ENCODE results near the gene DENND1B.

DENND1B gene

GRCh38 chr1:197685785-197686184 lies 89.5 kb downstream of the DENND1B start:
- DNase-seq (ENCODE audit: low spot score), result no peak

GRCh38 chr1:197683895-197684553 lies 91.3 kb downstream of the DENND1B start:
- no peak for DNase-seq (ENCODE audit: low spot score)

GRCh38 chr1:197683280-197683679 lies 92.0 kb downstream of the DENND1B start:
- no peak for DNase-seq (ENCODE audit: low spot score)

- DNase-seq (ENCODE audit: low spot score), result no peak
Observed at GRCh38 chr1:197680311-197680710, 95.0 kb downstream of the DENND1B start.

- DNase-seq (ENCODE audit: low spot score), result no peak
Observed at GRCh38 chr1:197677752-197678295, 97.5 kb downstream of the DENND1B start.

- DNase-seq (ENCODE audit: low spot score), result no peak
Observed at GRCh38 chr1:197677313-197677712, 98.0 kb downstream of the DENND1B start.

GRCh38 chr1:197675583-197676208 lies 99.6 kb downstream of the DENND1B start:
- DNase-seq (ENCODE audit: low spot score), result no peak

GRCh38 chr1:197674286-197674685 lies 101.0 kb downstream of the DENND1B start:
- no peak for DNase-seq (ENCODE audit: low spot score)

- no peak for DNase-seq (ENCODE audit: low spot score)
Observed at GRCh38 chr1:197673292-197673691, 102.0 kb downstream of the DENND1B start.

GRCh38 chr1:197672347-197672746 lies 102.9 kb downstream of the DENND1B start:
- no peak for DNase-seq (ENCODE audit: low spot score)

- DNase-seq (ENCODE audit: low spot score), result no peak
Observed at GRCh38 chr1:197671920-197672319, 103.4 kb downstream of the DENND1B start.

GRCh38 chr1:197671140-197671539 lies 104.1 kb downstream of the DENND1B start:
- DNase-seq (ENCODE audit: low spot score), result no peak

- no peak for DNase-seq (ENCODE audit: low spot score)
Observed at GRCh38 chr1:197666769-197667285, 108.5 kb downstream of the DENND1B start.

GRCh38 chr1:197664391-197664790 lies 110.9 kb downstream of the DENND1B start:
- DNase-seq (ENCODE audit: low spot score), result no peak

GRCh38 chr1:197663162-197663953 lies 111.9 kb downstream of the DENND1B start:
- DNase-seq (ENCODE audit: low spot score), result no peak

GRCh38 chr1:197660389-197660788 lies 114.9 kb downstream of the DENND1B start:
- DNase-seq (ENCODE audit: low spot score), result no peak

GRCh38 chr1:197659171-197659570 lies 116.1 kb downstream of the DENND1B start:
- no peak for DNase-seq (ENCODE audit: low spot score)

- no peak for DNase-seq (ENCODE audit: low spot score)
Observed at GRCh38 chr1:197649188-197649587, 126.1 kb downstream of the DENND1B start.

GRCh38 chr1:197638316-197638715 lies 137.0 kb downstream of the DENND1B start:
- DNase-seq (ENCODE audit: low spot score), result no peak

GRCh38 chr1:197637406-197637805 lies 137.9 kb downstream of the DENND1B start:
- DNase-seq (ENCODE audit: low spot score), result no peak

- no peak for DNase-seq (ENCODE audit: low spot score)
Observed at GRCh38 chr1:197633447-197634078, 141.7 kb downstream of the DENND1B start.

- DNase-seq (ENCODE audit: low spot score), result no peak
Observed at GRCh38 chr1:197632651-197633050, 142.6 kb downstream of the DENND1B start.

Measured in putamen (tissue), 1 donor.